ENCODE measurements around the gene ZNF77.

- TF ChIP-seq CTCF (IDR thresholded peaks at IDR 0.05), result no peak
- no peak for TF ChIP-seq POLR2A (IDR thresholded peaks at IDR 0.05)
Observed at GRCh38 chr19:2984215-2984528, 39.4 kb upstream of the ZNF77 start.
